Stimulated activated CD4-positive, alpha-beta T cell treated with anti-CD3 and anti-CD28 coated beads, Interleukin-15, amount 100 ng/mL, for 48 hours (primary cell): Measurements from ENCODE around the gene BMP6.
"Not testable (repeated sequence)": the region's sequence is repeated elsewhere in the genome, so short reads cannot be mapped to it uniquely, and the experiment has no call there.

Experiments
- DNase-seq, 2 donors: peaks; one replicate each; pipeline ENCODE4 v3.0.0-alpha.2; 2020; ENCODE audit warnings: low read depth in 2 of 2

BMP6 gene

DNA sequence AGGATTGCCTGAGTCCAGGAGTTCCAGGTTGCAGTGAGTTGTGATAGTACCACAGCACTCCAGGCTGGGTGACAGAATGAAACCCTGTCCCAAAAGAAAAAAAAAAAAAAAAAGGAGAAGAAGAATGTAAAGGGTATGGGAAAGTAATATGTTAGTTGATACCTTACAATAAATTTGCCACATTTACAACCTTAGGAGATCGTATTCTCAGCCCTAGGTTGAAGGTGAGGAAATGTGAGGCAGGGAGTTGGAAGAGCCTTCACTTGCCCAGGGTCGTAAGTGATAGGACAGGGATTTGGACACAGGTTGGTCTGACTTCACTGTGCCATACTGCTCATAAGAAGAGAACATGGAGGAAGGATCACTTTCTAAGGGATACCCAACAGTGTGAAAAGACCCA is 68.6 kb downstream of the BMP6 start:
- no peak for DNase-seq

DNA sequence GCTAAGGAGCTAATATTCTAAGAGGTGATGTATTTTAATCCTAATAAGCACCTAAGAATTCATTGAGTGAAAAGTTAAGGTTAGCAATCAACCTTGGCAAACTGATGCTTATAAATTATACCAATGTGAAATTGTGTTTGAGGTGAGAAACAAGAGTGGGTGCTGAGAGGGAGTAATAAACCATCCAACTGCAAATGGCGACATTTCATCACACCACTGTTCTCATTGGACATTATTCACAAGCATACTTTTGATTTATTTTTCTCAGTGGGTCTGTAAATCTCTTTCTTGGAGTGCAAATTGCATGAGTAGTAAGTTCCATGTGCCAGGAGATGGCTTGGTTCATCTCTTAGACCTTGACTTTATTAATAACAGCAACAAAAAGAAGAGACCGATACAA is 71.5 kb downstream of the BMP6 start:
- no peak for DNase-seq

DNA sequence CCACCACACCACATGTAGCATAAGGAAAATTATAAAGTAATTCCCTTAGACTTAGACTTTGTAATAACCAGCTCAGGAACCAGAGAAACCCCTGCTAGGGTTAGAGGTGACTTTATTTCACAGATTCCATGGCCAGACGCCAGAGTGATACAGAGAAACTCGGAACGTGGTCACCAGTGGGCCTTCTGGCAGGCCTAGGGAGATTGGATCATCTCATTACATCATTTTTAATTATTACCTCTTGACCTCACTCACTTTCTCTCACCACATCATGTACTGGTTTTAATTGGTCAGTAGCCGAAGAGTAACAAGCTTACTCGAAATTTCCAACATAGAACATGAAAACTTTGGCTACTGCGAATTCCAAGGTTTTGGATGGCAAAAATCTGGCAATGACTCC is 72.9 kb downstream of the BMP6 start:
- DNase-seq, result no peak

DNA sequence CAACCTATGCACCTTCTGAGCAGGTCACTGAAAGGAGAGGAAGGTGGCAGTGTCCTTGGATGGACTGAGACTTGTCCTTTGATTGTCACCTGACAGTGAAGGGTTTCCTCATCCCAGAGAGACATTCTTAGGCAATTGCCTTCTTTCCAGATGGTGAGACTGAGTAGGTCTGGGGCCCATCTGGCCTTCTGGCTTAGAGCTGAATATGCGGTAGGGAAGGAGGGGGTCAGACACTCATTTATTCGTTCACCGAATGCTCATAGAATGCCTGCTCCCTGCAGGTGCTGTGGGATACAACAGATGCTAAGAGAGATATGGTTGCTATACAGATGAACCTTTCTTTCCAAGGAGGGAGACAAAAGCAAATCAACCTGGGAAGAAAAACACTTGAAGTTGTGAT is 76.8 kb downstream of the BMP6 start:
- no peak for DNase-seq

DNA sequence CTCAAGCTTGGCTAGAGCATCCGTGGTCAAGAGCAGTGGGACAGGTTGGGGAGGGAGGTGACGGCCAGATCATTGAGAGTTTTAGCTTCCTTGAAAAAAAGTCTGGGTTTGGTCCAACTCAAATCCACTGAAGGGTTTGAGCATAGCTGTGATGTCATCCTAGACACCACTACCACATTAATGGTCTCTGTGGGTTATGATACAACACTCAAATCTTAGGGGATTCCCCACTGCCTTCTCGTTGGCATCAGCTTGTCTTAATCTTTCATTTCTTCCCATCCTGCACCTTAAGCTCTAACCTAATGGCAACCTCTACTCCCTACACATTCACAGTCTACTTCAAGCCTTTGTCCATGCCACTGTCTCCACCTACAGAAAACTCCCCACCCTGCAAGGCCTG is 77.3 kb downstream of the BMP6 start:
- no peak for DNase-seq

DNA sequence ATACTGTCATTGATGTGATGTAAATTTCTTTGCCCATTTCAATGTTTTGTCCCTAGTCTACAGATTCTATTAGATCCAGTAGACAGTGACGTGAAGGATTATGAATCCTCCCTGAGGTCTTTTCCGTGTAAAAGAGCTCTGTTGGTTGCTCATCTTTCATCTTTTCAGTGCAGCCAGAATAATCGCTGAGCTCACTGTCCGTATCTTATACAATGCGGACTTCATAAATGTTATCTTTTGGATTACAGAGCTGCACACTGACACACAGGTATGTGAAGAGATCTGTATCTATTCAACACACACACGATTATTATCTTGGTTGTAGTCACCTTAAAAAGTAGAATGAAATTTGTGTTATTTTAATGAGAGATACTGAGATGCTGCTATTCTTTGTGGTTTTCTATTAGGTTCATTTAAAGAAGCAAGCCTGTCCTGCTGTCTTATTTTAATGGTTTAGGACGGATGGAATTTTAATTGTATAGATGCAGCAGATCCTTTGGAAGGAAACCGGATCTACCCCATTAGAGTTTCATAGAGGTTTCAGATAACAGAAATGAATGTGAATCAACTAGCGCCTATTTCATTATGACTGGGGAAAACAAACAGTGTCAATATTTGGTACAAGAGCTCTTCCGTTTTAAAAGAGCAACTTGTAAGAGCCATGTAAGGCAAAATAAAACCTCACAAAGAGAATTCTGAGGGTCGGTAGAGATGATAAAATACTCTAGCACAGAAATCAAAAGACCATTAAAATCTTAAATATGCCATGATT is 79.4 kb downstream of the BMP6 start:
- DNase-seq, result no peak

DNA sequence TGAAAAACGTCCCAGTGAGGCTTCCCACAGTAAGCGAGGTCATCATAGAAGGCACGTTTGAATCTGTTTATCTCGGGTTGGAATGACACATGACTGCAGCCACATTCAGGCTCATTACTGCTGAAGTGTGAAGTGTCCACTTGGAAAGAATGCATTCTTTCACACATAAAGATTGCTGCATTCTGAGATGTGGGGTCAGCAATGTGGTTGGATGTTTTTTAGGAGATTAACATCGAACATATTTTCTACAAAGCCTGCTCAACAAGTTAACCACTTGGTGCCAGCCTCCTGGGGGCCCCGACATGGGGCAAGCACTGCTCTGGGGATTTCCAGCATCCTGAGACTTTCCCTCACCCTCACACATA is 79.9 kb downstream of the BMP6 start:
- DNase-seq, result no peak

DNA sequence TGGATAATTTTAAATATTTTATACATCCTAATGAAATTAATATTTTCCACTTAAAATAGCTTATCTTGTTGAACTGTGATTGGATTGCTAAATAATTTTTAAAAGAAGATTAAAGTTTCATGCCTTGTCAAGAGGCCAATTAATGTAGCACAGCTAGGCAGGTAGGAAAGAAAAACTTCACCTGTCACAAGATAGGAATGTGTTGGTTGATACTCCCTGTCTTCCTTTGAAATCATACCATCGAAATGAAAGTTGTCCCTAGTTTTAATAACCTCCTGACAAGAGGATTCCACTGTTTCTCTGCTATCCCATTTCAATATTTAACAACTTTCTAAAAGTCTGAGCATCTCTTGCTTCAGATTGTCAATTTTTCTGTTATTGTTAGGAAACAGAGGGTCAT is 80.8 kb downstream of the BMP6 start:
- DNase-seq, result no peak

DNA sequence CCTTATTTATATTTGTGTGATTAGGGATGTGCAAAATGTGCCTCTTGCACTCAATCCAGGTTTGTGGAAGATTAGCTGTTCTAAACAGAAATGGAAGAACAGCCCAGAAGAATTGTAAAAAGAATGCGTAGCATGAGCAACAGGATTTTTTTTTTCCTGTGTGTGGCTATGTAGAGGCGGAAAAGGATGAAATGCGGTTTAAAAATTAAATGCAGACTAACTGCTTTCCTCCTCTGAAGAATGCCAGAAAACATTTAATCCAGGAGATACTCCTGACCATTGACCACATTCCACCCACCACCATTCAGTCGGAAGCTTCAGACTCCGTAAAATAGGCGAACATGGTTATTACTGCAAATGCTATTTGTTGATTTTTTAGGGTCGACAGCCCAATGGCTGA is 83.4 kb downstream of the BMP6 start:
- DNase-seq, result no peak

DNA sequence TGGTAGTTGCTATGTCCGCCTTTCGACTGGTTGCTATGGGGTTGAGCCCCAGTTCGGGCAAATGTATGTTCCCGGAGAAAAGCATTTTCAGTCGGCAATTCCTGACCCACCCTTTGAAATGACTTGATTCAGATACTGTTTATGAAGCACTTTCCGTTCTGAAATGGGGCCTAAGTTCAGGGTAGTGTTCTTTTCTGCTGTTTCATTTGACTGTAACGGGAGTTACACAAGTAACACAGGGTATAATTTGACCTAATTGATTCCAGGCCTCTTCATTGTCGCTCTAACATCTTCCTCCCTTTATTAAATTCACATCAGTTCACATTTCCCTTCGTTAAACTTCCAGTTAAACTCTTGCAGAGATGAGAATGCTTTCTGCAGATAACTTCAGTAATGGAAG is 85.5 kb downstream of the BMP6 start:
- DNase-seq, result no peak

DNA sequence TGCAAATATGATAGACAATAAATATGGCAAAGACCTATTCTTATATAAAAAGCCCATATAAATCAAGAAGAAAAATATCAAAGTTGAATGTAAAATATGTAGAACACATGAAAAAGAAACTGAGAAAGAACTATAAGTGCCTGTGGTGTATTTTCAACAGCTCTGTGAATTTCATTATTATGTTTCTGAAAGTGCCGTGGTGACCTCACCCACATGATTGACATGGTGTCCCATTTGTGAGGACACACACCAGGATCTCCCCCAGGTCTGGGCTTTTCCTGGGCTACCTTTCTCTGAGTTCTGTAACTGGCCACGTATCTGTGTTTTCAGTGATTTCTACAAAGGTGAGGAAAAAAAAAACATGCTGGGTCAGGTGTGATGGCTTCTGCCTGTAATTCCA is 86.7 kb downstream of the BMP6 start:
- DNase-seq, result no peak

DNA sequence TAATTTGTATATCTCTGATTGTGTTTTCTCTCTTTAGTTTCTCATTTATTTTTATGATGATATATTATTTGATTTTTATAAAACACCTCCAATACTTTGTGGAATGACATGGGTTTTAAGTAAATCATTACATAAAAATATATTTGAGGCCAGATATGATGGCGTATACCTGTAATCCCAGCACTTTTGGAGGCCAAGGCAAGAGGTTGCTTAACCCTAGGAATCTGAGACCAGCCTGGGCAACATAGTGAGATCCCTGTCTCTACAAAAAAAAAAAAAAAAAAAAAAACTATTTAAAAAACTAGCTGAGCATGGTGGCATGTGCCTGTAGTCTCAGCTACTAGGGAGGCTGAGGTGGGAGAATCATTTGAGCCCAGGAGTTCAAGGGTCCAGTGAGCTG is 87.3 kb downstream of the BMP6 start:
- DNase-seq, result no peak

DNA sequence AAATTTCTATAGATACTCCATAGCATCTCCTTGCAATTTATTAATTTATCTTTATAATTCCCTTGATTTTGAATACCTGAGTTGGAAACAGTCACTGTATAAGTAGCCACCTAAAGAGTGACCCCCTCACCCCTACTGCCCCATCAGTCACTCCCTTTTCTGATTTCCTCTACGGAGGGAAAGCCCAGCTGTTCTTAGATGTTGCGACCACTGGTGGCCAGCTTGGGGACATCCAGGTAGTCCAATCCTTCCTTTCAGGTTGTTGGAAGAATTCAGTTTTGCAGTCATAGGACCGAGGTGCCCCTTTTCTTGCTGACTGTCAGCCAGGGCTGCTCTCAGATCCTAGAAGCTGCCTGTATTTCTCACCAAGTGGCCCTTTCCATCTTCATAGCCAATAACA is 87.8 kb downstream of the BMP6 start:
- no peak for DNase-seq

DNA sequence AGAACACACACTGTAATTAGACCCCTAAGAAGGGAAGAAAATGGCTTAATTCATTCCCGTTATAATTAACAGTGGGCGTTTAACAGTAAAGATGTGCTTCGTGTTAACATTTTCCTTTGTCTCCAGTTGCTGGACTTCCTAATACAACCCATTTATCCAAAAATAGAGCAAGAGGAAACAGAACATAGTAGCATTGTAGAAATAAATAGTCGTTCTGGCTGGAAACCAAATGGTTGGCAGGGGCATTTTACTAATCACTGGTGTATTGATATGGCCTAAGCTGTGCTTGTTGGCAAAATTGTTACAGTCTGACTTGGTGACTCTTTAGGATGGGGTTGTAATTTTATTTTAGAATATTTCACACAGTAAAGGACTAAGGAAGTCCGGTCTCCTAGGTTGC is 89.8 kb downstream of the BMP6 start:
- no peak for DNase-seq

DNA sequence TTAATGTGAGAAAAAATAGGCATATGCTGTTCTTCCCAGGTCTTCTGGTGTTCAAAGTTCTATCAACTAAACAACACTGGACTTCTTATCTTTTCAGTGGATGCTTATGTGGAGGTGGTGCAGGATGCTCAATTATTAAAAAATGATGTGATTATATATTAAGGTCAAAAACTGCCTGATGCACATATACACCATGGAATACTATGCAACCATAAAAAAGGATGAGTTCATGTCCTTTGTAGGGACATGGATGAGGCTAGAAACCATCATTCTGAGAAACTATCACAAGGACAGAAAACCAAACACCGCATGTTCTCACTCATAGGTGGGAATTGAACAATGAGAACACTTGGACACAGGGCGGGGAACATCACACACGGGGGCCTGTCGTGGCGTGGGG is 91.3 kb downstream of the BMP6 start:
- not testable (repeated sequence) for DNase-seq

DNA sequence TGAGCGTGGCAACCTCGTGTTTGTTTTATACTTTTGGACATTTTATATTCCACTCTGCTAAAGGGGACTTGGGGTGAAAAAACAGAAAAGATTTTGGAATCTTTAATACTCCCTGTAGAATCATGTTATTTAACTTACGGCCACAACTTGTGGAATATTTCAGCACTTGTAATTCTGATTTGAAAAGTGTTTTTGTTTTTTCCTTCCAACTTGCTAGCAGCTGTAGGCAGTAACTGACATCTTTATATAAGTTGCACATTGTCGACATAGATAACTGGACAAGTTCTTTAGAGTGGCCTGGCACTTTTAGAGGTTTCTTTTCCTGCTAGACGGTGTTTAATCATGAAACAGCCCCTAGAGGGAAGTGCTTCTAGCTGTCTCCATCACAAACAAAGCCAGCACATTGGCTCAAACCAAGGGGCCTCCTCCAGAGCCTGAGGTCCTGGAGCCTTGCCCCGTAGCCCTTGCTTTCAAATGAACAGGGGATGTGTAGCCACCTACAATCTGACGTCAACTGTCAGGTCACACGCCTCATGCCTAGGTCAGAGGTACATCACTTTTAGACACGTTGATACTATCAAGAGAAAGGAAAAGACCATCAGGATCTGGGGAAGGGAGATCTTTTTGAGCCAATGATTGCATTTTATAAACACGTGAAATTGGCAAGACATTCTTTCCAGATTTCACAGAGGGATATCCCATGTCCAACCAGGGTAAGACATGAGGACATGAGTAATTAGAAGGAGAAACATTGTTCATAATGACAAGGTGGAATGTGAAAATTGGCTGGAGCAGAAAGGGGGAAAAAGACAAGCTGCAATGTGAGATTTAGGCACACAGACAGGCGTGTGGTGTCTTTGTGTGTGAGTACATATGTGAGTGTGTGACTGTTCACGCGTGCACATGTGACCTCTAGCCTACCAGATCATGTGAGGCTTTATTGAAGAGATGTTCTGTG is 92.6 kb downstream of the BMP6 start:
- DNase-seq, result no peak

DNA sequence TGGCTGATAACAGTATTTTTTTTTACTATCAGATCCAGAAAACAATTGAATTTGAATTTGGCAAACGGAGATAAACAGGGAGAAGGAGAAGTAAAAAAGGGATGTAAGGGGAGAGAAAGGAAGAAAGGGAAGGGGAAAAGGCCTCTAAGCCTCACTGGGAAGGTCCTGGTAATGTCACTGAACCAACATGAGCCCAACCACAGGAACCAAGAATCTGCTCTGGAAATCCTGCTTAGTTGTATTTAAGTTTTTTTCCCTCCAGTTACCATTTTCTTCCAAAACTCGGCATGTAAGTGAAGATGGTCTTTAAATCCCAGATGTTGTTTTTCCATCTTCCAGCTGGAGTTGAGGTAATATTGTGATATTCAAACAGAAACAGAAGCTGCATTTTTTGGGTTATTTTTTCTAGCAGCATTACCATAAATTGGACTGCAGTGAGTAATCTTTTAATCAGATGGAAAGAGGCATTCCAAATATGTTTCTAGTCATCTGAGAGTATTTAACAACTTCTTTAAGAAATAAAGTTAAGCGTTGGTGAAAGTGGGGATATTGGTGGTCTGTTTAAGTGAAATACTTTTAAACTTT is 93.6 kb downstream of the BMP6 start:
- no peak for DNase-seq

DNA sequence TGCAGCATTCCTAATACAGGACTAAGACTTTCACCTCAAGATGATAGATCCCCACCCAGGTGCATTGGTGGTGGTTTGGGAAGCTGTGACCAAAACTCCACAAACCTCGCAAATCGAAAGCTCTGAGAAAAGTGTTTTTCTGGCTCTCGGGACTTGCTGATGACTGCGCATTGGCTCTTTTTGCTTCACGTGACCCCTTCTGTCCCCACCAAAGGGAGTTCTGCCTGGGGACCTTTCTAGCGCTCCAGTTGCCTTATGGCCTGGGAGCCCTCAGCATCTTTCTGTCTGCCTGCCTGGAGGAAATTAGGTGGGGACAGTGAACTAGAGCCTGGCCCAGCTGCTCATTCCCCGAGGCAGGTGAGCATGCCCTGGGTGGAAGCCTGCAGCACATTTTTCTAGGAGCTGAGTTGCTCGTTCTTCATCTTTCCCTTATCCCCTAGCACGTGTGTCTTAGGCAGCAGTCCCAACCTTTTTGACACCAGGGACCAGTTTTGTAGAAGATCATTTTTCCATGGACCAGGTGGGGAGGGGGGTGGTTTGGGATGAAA is 94.5 kb downstream of the BMP6 start:
- no peak for DNase-seq

DNA sequence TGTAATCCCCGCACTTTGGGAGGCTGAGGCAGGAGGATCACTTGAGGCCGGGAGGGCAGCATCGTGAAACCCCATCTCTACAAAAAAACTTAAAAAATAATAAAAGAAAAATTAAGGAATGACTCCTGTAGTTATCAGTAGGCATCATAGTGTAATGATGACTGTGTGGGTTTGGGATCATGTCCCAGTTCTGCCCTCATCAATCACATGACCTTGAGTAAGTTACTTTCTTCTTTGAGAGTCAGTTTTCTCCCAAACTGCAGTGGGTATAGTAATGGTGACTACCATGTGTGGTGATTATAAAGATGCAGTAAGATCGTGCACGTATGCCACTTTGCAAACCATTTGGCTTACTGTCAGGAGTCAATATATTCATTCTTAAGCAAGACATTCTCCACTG is 95.5 kb downstream of the BMP6 start:
- DNase-seq, result no peak

DNA sequence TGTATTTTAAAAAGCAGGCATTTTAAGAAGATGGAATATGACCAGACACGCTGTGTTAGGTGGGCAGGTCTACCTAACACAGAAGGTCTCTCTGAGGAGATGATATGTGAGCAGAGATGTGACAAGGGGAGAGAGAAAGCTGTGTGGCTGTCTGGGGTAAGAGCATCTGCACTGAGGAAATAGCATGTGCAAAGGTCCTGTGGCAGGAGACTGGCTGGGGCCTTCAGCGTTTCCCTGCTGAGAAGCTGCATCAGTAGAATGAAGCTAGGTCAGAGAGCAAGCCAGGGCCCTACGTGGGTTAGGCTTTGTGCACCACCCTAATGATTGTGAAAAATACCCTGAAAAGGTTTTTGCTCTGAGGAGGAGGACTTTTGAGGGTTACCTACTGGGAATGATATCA is 97.7 kb downstream of the BMP6 start:
- no peak for DNase-seq

DNA sequence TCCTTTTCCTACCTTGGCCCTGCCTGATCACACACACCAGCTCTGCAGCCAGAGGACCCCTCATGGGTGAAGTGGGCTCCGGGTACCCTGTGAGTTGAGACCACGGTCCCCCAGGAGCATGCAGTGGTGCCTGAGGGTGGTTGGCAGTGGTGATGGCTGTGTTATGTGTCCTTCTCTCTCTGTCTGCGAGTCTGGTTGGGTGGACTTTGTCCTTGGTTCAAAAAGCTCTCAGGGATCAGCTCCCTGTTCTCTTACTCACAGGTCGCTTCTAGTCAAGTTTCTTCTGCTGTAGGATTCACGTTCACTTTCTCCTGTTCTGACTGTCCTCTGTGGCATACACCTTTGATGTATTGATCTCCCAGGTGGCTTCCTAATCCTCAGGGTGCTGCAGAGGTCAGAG is 100.1 kb downstream of the BMP6 start:
- no peak for DNase-seq

DNA sequence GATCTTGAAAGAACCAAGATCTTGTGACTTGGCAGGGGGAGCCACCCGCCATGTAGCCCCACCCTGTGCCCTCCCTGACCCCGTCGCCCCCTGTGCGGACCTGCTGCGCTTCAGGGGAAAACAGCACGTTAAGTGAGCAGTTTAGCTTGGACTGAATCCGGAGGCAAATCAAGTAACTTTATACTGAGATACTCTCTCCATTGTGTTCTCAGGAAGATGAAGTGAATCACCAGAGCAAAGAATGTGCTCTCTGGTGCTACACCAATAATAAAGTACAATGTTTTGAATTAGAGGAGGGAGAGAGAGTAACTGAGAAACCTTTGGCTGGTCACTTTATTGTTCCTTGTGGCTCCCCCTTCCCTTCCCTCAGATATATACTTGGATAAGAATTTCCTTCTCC is 101.2 kb downstream of the BMP6 start:
- no peak for DNase-seq

DNA sequence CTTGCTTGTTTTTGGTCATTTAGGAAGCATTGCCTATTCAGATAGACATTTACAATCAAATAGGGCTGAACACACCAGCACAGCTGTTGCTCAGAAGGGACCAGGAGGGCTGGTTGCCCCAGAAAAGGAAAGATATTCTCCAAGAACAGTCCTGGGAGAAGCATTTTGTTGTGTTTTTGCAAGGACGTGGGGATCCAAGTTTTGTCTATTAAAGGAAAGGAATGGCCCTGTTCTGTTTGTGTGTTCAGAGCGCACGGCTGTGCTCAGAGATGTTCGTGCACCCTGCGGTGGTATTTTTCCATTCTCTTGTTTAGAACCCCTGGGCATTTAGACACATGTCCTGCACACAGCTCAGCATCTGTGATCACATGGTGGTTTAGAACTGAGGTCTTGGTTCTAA is 102.2 kb downstream of the BMP6 start:
- DNase-seq, result no peak
